Measurements from ENCODE around the gene DCAF15.

The DCAF15 gene

GRCh38 chr19:13930402-13930801 lies 21.9 kb upstream of the DCAF15 start:
- DNase-seq (ENCODE audit: low read depth) = no peak

GRCh38 chr19:13931391-13932148 lies 20.7 kb upstream of the DCAF15 start:
- no peak for DNase-seq (ENCODE audit: low read depth)

GRCh38 chr19:13932149-13932637 lies 20.1 kb upstream of the DCAF15 start:
- DNase-seq (ENCODE audit: low read depth) = no peak

GRCh38 chr19:13932911-13933393 lies 19.4 kb upstream of the DCAF15 start:
- no peak for DNase-seq (ENCODE audit: low read depth)

GRCh38 chr19:13934785-13935109 lies 17.6 kb upstream of the DCAF15 start:
- DNase-seq (ENCODE audit: low read depth) = no peak

GRCh38 chr19:13935765-13936510 lies 16.4 kb upstream of the DCAF15 start:
- no peak for DNase-seq (ENCODE audit: low read depth)

- DNase-seq (ENCODE audit: low read depth) = no peak
Measured at GRCh38 chr19:13937479-13938300, 14.6 kb upstream of the DCAF15 start.

GRCh38 chr19:13938301-13939064 lies 13.8 kb upstream of the DCAF15 start, which contains the start of gene PODNL1:
Gene PODNL1 (minus strand): TSS chr19:13938417. CDS start chr19:13938181, 236 bp downstream.
- no peak for DNase-seq (ENCODE audit: low read depth)

- no peak for DNase-seq (ENCODE audit: low read depth)
Measured at GRCh38 chr19:13942023-13942684, 10.2 kb upstream of the DCAF15 start.

GRCh38 chr19:13946414-13946813 lies 5.9 kb upstream of the DCAF15 start:
- DNase-seq (ENCODE audit: low read depth) = no peak

GRCh38 chr19:13951043-13951442 lies 1.3 kb upstream of the DCAF15 start:
- no peak for DNase-seq (ENCODE audit: low read depth)

- DNase-seq (ENCODE audit: low read depth) = no peak
Measured at GRCh38 chr19:13951799-13952153, 533 bp upstream of the DCAF15 start.

- no peak for DNase-seq (ENCODE audit: low read depth)
Measured at GRCh38 chr19:13952931-13953531, 722 bp downstream of the DCAF15 start.

- DNase-seq (ENCODE audit: low read depth) = no peak
Measured at GRCh38 chr19:13954185-13954584, 1.9 kb downstream of the DCAF15 start.

GRCh38 chr19:13955662-13956364 lies 3.5 kb downstream of the DCAF15 start:
- DNase-seq (ENCODE audit: low read depth) = no peak

GRCh38 chr19:13956365-13956744 lies 4.0 kb downstream of the DCAF15 start:
- no peak for DNase-seq (ENCODE audit: low read depth)

- DNase-seq (ENCODE audit: low read depth) = no peak
Measured at GRCh38 chr19:13957051-13957450, 4.7 kb downstream of the DCAF15 start.

- DNase-seq (ENCODE audit: low read depth) = no peak
Measured at GRCh38 chr19:13958043-13958442, 5.7 kb downstream of the DCAF15 start.

- no peak for DNase-seq (ENCODE audit: low read depth)
Measured at GRCh38 chr19:13959141-13959961, 7.0 kb downstream of the DCAF15 start.

All from stimulated activated CD8-positive, alpha-beta memory T cell treated with anti-CD3 and anti-CD28 coated beads, Interleukin-12 subunit alpha, Interleukin-12 subunit beta, amount 100 ng/mL, for 1 hour (primary cell).